PC-3 (cell line): ENCODE measurements around the gene PRSS56. TPM values are rescaled to one million over a fixed set of nuclear protein-coding genes. Genes with fewer than 3 reads are reported as not detected.

ENCODE experiments used
- ATAC-seq: fragments of 200-7000 bp; cut with Tn5 transposase; 2 replicates; pipeline ENCODE4 v1.9.1; 2020; ENCODE audit warnings: mild to moderate bottlenecking, moderate library complexity
- BruUV-seq: library from RNA; stranded (reverse); fragments of 400-500 nt; replicated peaks from 2 replicates; lab custom pipeline; 2021; lab: Mats Ljungman, UMichigan
- CTCF ChIA-PET: fragments of 300-600 bp; sonication (Branson Sonifier 250); formaldehyde crosslinking; loops from one replicate; lab custom pipeline; 2022; ENCODE audit warnings: antibody characterized with exemption; lab: Charles Lee
- POLR2A ChIA-PET: fragments of 300-600 bp; sonication (Branson Sonifier 250); formaldehyde crosslinking; loops from one replicate; lab custom pipeline; 2022; ENCODE audit warnings: antibody characterized with exemption; ENCODE audit not compliant: unreplicated experiment; lab: Charles Lee
- DNase-seq: peaks from one replicate; pipeline ENCODE4 v3.0.0-alpha.2; 2015
- H2AFZ ChIP-seq: fragments of 300-600 bp; sonication (generic); 2 replicates; pipeline ENCODE4 v1.6.0; 2016; ENCODE audit warnings: antibody characterized with exemption, low read length
- H3F3A ChIP-seq: fragments of 300-600 bp; sonication (generic); one replicate; pipeline ENCODE4 v1.6.0; 2017; ENCODE audit warnings: antibody characterized with exemption, low read length, control low read depth, mild to moderate bottlenecking; ENCODE audit not compliant: unreplicated experiment
- H3K27ac ChIP-seq: fragments of 300-600 bp; sonication (generic); 2 replicates; pipeline ENCODE4 v1.5.1; 2016; ENCODE audit warnings: mild to moderate bottlenecking, low read length
- H3K27me3 ChIP-seq: fragments of 300-600 bp; sonication (generic); 2 replicates; pipeline ENCODE4 v1.6.1; 2016; ENCODE audit warnings: low read length, mixed read lengths
- H3K36me3 ChIP-seq: fragments of 300-600 bp; sonication (generic); 2 replicates; pipeline ENCODE4 v1.6.1; 2016; ENCODE audit warnings: low read depth, mixed run types, low read length, mixed read lengths
- H3K4me1 ChIP-seq: fragments of 300-600 bp; sonication (generic); 2 replicates; pipeline ENCODE4 v1.5.1; 2016; ENCODE audit warnings: low read length; ENCODE audit not compliant: insufficient read depth
- H3K4me2 ChIP-seq: fragments of 300-600 bp; sonication (generic); 2 replicates; pipeline ENCODE4 v1.6.0; 2016; ENCODE audit warnings: low read length
- H3K4me3 ChIP-seq: fragments of 300-600 bp; sonication (generic); 2 replicates; pipeline ENCODE4 v1.5.1; 2016; ENCODE audit warnings: mild to moderate bottlenecking, low read length, mixed read lengths
- H3K79me2 ChIP-seq: fragments of 300-600 bp; sonication (generic); 2 replicates; pipeline ENCODE4 v1.6.1; 2017; ENCODE audit warnings: low read length, mixed read lengths
- H3K9ac ChIP-seq: fragments of 300-600 bp; sonication (generic); 2 replicates; pipeline ENCODE4 v1.6.0; 2016; ENCODE audit warnings: mild to moderate bottlenecking, low read length
- H3K9me2 ChIP-seq: fragments of 300-600 bp; sonication (generic); replicated peaks from 2 replicates; pipeline ENCODE4 v1.6.1; 2016; ENCODE audit warnings: mixed run types, low read length, mixed read lengths
- H3K9me3 ChIP-seq: fragments of 300-600 bp; sonication (generic); 2 replicates; pipeline ENCODE4 v1.6.1; 2016; ENCODE audit warnings: low read length, mixed read lengths
- H4K20me1 ChIP-seq: fragments of 300-600 bp; sonication (generic); 2 replicates; pipeline ENCODE4 v1.6.1; 2016; ENCODE audit warnings: low read length, mixed read lengths
- EZH2 ChIP-seq: fragments of 300-600 bp; sonication (generic); IDR thresholded peaks from one replicate; pipeline ENCODE4 v1.6.1; 2017; ENCODE audit warnings: antibody characterized with exemption, mild to moderate bottlenecking, low read length; ENCODE audit not compliant: unreplicated experiment
- EZH2phosphoT487 ChIP-seq: fragments of 300-600 bp; sonication (generic); IDR thresholded peaks from 2 replicates; pipeline ENCODE4 v1.6.1; 2018; ENCODE audit warnings: mild to moderate bottlenecking, antibody characterized with exemption, low read length, borderline replicate concordance
- intact Hi-C: fragments of 100-400 bp; cut with micrococcal nuclease; formaldehyde crosslinking; loops from 2 replicates; pipeline ENCODE4 v1.9.0; 2023
- total RNA-seq: library from RNA; depleted of rRNA; stranded (reverse); fragments of >200 nt; gene quantifications from 2 replicates; pipeline ENCODE4 v1.2.3, GENCODE V29; 2014
- TF ChIP-seq, protein P1 (sequence below): fragments of 300-600 bp; sonication (generic); conservative IDR thresholded peaks from 2 replicates; pipeline ENCODE4 v1.5.1; 2017; ENCODE audit warnings: antibody characterized with exemption, low read depth, mild to moderate bottlenecking, low read length

The PRSS56 gene
- total RNA-seq, 1 experiment from 2014 or later: not detected

DNA sequence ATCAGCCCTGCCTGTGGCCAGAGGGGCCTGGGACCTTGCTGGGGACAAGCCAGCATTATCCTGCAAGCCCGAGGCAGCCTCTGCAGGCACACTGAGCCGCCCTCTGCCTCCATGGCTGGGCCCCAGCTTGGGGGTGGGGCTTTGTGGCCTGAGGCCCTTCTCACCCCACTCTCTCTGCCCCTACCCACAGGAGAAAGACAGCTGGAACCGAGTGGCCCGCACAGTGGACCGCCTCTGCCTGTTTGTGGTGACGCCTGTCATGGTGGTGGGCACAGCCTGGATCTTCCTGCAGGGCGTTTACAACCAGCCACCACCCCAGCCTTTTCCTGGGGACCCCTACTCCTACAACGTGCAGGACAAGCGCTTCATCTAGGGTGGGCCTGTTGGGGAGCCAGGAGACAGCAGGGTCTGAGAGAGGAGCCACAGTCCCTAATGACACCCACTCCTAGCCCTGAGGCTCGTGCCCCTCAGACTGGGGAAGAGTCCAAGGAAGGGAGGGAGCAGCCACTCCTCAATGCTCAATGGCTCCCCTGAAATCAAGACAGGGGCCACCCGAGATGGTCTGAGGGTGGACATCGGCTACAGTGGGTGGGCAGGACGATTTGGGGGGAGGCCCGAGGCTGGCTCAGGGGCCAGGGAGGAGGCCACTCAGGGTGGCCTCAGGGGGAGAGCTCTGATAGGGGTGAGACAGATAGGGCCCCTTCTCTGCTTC lies 14.9 kb downstream of the PRSS56 start:
- no peak overlapping the region for H2AFZ ChIP-seq
- no peak overlapping the region for H3K27ac ChIP-seq
- no peak overlapping the region for H3K4me3 ChIP-seq
- no peaks in the 10 kb centered on the region for H3K9me2 ChIP-seq
- H3K36me3 ChIP-seq: no peaks in the 10 kb centered on the region
- no TSS peak for BruUV-seq
- H3F3A ChIP-seq: no peaks in the 10 kb centered on the region
- H3K27me3 ChIP-seq: no peaks in the 10 kb centered on the region
- no peaks in the 10 kb centered on the region for H3K4me1 ChIP-seq
- H3K9me3 ChIP-seq: no peaks in the 10 kb centered on the region
- H3K79me2 ChIP-seq: no peaks in the 10 kb centered on the region
- DNase-seq (no peak), ATAC-seq (no peak)
- TF ChIP-seq EZH2 (no peak), EZH2phosphoT487 (no peak)
- TF ChIP-seq, protein P1, sequence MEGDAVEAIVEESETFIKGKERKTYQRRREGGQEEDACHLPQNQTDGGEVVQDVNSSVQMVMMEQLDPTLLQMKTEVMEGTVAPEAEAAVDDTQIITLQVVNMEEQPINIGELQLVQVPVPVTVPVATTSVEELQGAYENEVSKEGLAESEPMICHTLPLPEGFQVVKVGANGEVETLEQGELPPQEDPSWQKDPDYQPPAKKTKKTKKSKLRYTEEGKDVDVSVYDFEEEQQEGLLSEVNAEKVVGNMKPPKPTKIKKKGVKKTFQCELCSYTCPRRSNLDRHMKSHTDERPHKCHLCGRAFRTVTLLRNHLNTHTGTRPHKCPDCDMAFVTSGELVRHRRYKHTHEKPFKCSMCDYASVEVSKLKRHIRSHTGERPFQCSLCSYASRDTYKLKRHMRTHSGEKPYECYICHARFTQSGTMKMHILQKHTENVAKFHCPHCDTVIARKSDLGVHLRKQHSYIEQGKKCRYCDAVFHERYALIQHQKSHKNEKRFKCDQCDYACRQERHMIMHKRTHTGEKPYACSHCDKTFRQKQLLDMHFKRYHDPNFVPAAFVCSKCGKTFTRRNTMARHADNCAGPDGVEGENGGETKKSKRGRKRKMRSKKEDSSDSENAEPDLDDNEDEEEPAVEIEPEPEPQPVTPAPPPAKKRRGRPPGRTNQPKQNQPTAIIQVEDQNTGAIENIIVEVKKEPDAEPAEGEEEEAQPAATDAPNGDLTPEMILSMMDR: no peak
- POLR2A ChIA-PET: no interaction called here
- no peak overlapping the region for H3K9ac ChIP-seq
- CTCF ChIA-PET: no interaction called here
- no peak overlapping the region for H3K4me2 ChIP-seq
- intact Hi-C loops: no loop called here
- H4K20me1 ChIP-seq: no peaks in the 10 kb centered on the region

DNA sequence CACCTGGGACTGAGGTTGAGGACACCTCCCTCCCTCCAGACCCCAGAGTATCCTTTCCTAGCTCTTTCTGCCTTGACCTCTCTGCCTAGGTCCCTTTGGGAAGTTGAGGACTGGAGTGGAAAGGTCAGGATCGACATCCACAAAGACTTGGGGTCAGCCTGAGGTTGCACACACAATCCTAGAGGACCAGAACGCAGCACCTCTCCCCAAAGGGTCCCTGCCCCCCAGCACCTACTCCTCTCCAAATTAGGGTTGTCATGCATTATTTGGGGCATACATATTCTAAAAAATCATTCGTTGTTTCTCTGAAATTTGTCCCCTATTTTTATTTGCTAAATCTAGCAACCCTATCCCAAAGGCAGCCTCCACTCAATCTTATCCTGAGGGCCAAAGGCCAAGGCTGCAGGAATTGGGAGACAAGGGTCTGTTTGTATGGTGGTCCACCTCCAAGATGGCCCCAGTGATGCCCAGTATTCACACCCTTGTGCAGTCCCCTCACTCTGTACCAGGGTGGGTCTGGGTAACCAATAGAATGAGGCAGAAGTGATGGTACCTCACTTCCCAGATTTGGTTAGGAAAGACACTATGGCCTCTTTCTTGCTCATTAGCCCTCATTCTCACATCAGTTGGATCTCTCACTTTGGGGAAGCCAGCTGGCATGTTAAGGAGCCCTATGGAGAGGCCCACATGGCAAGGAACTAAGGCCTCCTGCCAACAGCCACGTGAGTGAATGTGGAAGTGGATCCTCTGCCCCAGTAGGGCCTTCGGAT lies 15.8 kb downstream of the PRSS56 start:
- no peak for ATAC-seq
- H3K9ac ChIP-seq: no peak overlapping the region
- H3K4me2 ChIP-seq: no peak overlapping the region
- BruUV-seq: no TSS peak
- intact Hi-C loops: no loop called here
- H4K20me1 ChIP-seq: no peaks in the 10 kb centered on the region
- H3K9me2 ChIP-seq: no peaks in the 10 kb centered on the region
- no peaks in the 10 kb centered on the region for H3F3A ChIP-seq
- H3K27ac ChIP-seq: no peak overlapping the region
- no peak overlapping the region for H3K4me3 ChIP-seq
- no peaks in the 10 kb centered on the region for H3K27me3 ChIP-seq
- POLR2A ChIA-PET: no interaction called here
- H3K9me3 ChIP-seq: no peaks in the 10 kb centered on the region
- no peaks in the 10 kb centered on the region for H3K36me3 ChIP-seq
- TF ChIP-seq EZH2 (no peak), EZH2phosphoT487 (no peak)
- TF ChIP-seq, protein P1: no peak
- DNase-seq: no peak
- no peaks in the 10 kb centered on the region for H3K4me1 ChIP-seq
- CTCF ChIA-PET: no interaction called here
- H3K79me2 ChIP-seq: no peaks in the 10 kb centered on the region
- H2AFZ ChIP-seq: no peak overlapping the region

DNA sequence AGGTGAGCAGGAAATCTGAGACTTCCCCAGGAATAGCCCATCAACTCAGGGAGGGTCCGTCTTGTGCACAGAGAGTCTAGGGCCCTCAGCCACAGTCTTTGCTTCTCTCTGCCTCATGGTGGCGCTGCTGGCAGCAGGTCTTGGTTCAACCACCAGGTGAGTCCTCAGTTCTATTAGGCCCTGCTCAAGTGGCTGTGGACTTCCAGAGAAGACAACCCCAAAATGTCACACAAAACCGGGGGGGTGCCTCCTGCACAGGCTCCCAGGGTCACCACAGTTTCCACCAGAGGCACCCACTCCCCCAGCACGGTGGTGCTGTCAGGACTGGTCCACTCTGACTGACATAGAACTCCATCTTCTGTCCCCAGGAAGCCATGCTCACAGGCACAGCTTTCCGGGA lies 16.9 kb downstream of the PRSS56 start:
- no TSS peak for BruUV-seq
- H3K4me2 ChIP-seq: no peak overlapping the region
- TF ChIP-seq EZH2phosphoT487: no peak
- TF ChIP-seq, protein P1: peak; percentile 57
- H3K4me3 ChIP-seq: no peak overlapping the region
- intact Hi-C loops: no loop called here
- ChIA-PET POLR2A (no interaction called here), CTCF (no interaction called here)
- H4K20me1 ChIP-seq: no peaks in the 10 kb centered on the region
- no peak overlapping the region for H3K27ac ChIP-seq
- H3K79me2 ChIP-seq: no peaks in the 10 kb centered on the region
- no peaks in the 10 kb centered on the region for H3K4me1 ChIP-seq
- H3K36me3 ChIP-seq: no peaks in the 10 kb centered on the region
- H3K9ac ChIP-seq: no peak overlapping the region
- no peak for DNase-seq
- ATAC-seq: no peak
- no peaks in the 10 kb centered on the region for H3K9me3 ChIP-seq
- no peaks in the 10 kb centered on the region for H3K9me2 ChIP-seq
- H3F3A ChIP-seq: no peaks in the 10 kb centered on the region
- no peak overlapping the region for H2AFZ ChIP-seq
- no peaks in the 10 kb centered on the region for H3K27me3 ChIP-seq
